H1 (cell line): ENCODE measurements around the gene PRDM2. TPM values are rescaled to one million over a fixed set of nuclear protein-coding genes. Genes with fewer than 3 reads are reported as not detected.

Experiments
- CTCF ChIA-PET: fragments of 300-600 bp; sonication (Branson Sonifier 250); formaldehyde crosslinking; loops from one replicate; lab custom pipeline; 2021; ENCODE audit not compliant: partially characterized antibody; lab: Charles Lee
- POLR2A ChIA-PET: fragments of 300-600 bp; sonication (Branson Sonifier 250); formaldehyde crosslinking; loops from one replicate; lab custom pipeline; 2021; ENCODE audit warnings: inconsistent platforms; ENCODE audit not compliant: partially characterized antibody; lab: Charles Lee
- DNase-seq, 2 experiments: peaks; one replicate each; pipeline versions ENCODE4 v3.0.0 to v3.0.0-alpha.2; 2010 to 2022; ENCODE audit warnings: low spot score in 2 of 2, low read depth in 1 of 2, mixed read lengths in 1 of 2
- FAIRE-seq: peaks from 2 replicates; lab custom pipeline; 2011; peaks lifted over from hg19 to GRCh38; lab: Jason Lieb, UNC
- H2AFZ ChIP-seq: 2 replicates; pipeline ENCODE4 v1.8.1; 2012; ENCODE audit warnings: low read length, inconsistent platforms
- H2AK5ac ChIP-seq: 2 replicates; pipeline ENCODE4 v1.6.1; 2013; ENCODE audit warnings: low read depth, low read length
- H2BK120ac ChIP-seq: replicated peaks from 2 replicates; pipeline ENCODE3; 2013; ENCODE audit warnings: low read depth, low read length, inconsistent platforms
- H2BK12ac ChIP-seq: 2 replicates; pipeline ENCODE4 v1.6.1; 2013; ENCODE audit warnings: low read depth, low read length
- H2BK15ac ChIP-seq: 2 replicates; pipeline ENCODE4 v1.6.1; 2013; ENCODE audit warnings: low read length
- H2BK20ac ChIP-seq: 2 replicates; pipeline ENCODE4 v1.6.1; 2013; ENCODE audit warnings: low read length
- H2BK5ac ChIP-seq: 2 replicates; pipeline ENCODE4 v1.6.1; 2013; ENCODE audit warnings: low read depth, low read length
- H3K14ac ChIP-seq: 2 replicates; pipeline ENCODE4 v1.6.1; 2013; ENCODE audit warnings: inconsistent platforms; ENCODE audit not compliant: insufficient read length
- H3K18ac ChIP-seq: 2 replicates; pipeline ENCODE4 v1.6.1; 2013; ENCODE audit warnings: low read length; ENCODE audit errors: extremely low read depth
- H3K23ac ChIP-seq: 2 replicates; pipeline ENCODE4 v1.6.1; 2013; ENCODE audit warnings: inconsistent platforms; ENCODE audit not compliant: insufficient read length
- H3K23me2 ChIP-seq: 2 replicates; pipeline ENCODE4 v1.6.1; 2013; ENCODE audit warnings: low read depth, low read length
- H3K27ac ChIP-seq: 2 replicates; pipeline ENCODE4 v1.6.1; 2011; ENCODE audit warnings: low read depth, low read length, inconsistent platforms
- H3K27me3 ChIP-seq, 4 experiments: replicated peaks in 1 of 4; 1 replicate in 1 of 4; 2 replicates in 3 of 4; pipeline versions ENCODE4 v1.6.1 to v1.8.1; 2011 to 2013; ENCODE audit warnings: low read length in 3 of 4, mild to moderate bottlenecking in 3 of 4, inconsistent platforms in 2 of 4, mixed read lengths in 2 of 4, moderate library complexity in 1 of 4; ENCODE audit not compliant: control insufficient read depth in 3 of 4, insufficient read depth in 3 of 4; ENCODE audit errors: extremely low read depth in 1 of 4
- H3K36me3 ChIP-seq, 4 experiments: 2 replicates each; pipeline versions ENCODE4 v1.6.1 to v1.8.1; 2011 to 2013; ENCODE audit warnings: mild to moderate bottlenecking in 4 of 4, low read length in 3 of 4, moderate library complexity in 2 of 4, control low read depth in 1 of 4, inconsistent platforms in 1 of 4; ENCODE audit not compliant: insufficient read depth in 4 of 4, control insufficient read depth in 2 of 4
- H3K4ac ChIP-seq: replicated peaks from 2 replicates; pipeline ENCODE3; 2013; ENCODE audit warnings: low read length, low read depth, mixed read lengths, inconsistent platforms; ENCODE audit not compliant: insufficient read length
- H3K4me1 ChIP-seq, 4 experiments: replicated peaks in 1 of 4; 1 replicate in 1 of 4; 2 replicates in 3 of 4; pipeline versions ENCODE4 v1.6.1 to v1.8.1; 2011 to 2013; ENCODE audit warnings: low read length in 3 of 4, inconsistent platforms in 2 of 4, mixed read lengths in 1 of 4; ENCODE audit not compliant: insufficient read depth in 4 of 4, control insufficient read depth in 3 of 4
- H3K4me2 ChIP-seq, 2 experiments: 2 replicates each; pipeline versions ENCODE4 v1.6.1 to v1.8.1; 2011 to 2013; ENCODE audit warnings: low read depth in 2 of 2, low read length in 2 of 2, control low read depth in 1 of 2, inconsistent platforms in 1 of 2, mild to moderate bottlenecking in 1 of 2; ENCODE audit not compliant: insufficient read depth in 1 of 2
- H3K4me3 ChIP-seq, 4 experiments: fragments of 200-600, 300-600 bp in 1 of 4; sonication (generic), shearing (Covaris generic), sonication (Bioruptor Twin) in 1 of 4; 2 replicates each; pipeline versions ENCODE4 v1.5.1 to v1.8.1; 2011 to 2016; ENCODE audit warnings: low read length in 4 of 4, low read depth in 3 of 4, control low read depth in 2 of 4, inconsistent platforms in 2 of 4, mild to moderate bottlenecking in 2 of 4, mixed read lengths in 1 of 4, moderate library complexity in 1 of 4; ENCODE audit not compliant: insufficient read depth in 2 of 4; ENCODE audit errors: extremely low read depth in 1 of 4
- H3K56ac ChIP-seq: replicated peaks from 2 replicates; pipeline ENCODE3; 2013; ENCODE audit warnings: low read depth, mild to moderate bottlenecking, mixed read lengths, low read length, inconsistent platforms; ENCODE audit not compliant: insufficient read length
- H3K79me1 ChIP-seq: 2 replicates; pipeline ENCODE4 v1.6.1; 2013; ENCODE audit warnings: low read depth, low read length, control low read depth
- H3K79me2 ChIP-seq, 2 experiments: 2 replicates each; pipeline versions ENCODE4 v1.6.1 to v1.8.1; 2012 to 2013; ENCODE audit warnings: low read length in 2 of 2, mild to moderate bottlenecking in 2 of 2, inconsistent platforms in 1 of 2; ENCODE audit not compliant: insufficient read depth in 2 of 2, control insufficient read depth in 1 of 2
- H3K9ac ChIP-seq, 4 experiments: replicated peaks in 1 of 4; 1 replicate in 1 of 4; 2 replicates in 3 of 4; pipeline versions ENCODE4 v1.6.1 to v1.8.1; 2011 to 2013; ENCODE audit warnings: low read depth in 3 of 4, low read length in 3 of 4, control low read depth in 2 of 4, mild to moderate bottlenecking in 2 of 4, moderate library complexity in 2 of 4, inconsistent platforms in 1 of 4; ENCODE audit errors: extremely low read depth in 1 of 4
- H3K9me3 ChIP-seq, 2 experiments: 2 replicates each; pipeline versions ENCODE4 v1.6.1 to v1.8.1; 2012 to 2013; ENCODE audit warnings: mild to moderate bottlenecking in 2 of 2, moderate library complexity in 2 of 2, control low read depth in 1 of 2, inconsistent platforms in 1 of 2, low read depth in 1 of 2, low read length in 1 of 2, mixed read lengths in 1 of 2; ENCODE audit not compliant: insufficient read depth in 2 of 2
- H4K20me1 ChIP-seq, 2 experiments: replicated peaks in 1 of 2; 2 replicates each; pipeline versions ENCODE3 to v1.8.1; 2011 to 2013; ENCODE audit warnings: inconsistent platforms in 2 of 2, low read length in 2 of 2, mild to moderate bottlenecking in 1 of 2; ENCODE audit not compliant: insufficient read depth in 2 of 2, control insufficient read depth in 1 of 2
- H4K5ac ChIP-seq: 2 replicates; pipeline ENCODE4 v1.6.1; 2013; ENCODE audit warnings: low read length, low read depth, mixed read lengths, inconsistent platforms; ENCODE audit not compliant: insufficient read length
- H4K8ac ChIP-seq: 2 replicates; pipeline ENCODE4 v1.8.0; 2013; ENCODE audit warnings: mild to moderate bottlenecking, moderate library complexity, low read length, inconsistent platforms; ENCODE audit not compliant: insufficient read depth; ENCODE audit errors: extremely low read depth
- H4K91ac ChIP-seq: replicated peaks from 2 replicates; pipeline ENCODE3; 2013; ENCODE audit warnings: low read length, mixed read lengths, inconsistent platforms; ENCODE audit not compliant: insufficient read length
- PHF8 ChIP-seq: fragments of 200-600 bp; sonication (generic); conservative IDR thresholded peaks from 2 replicates; pipeline ENCODE4 v1.7.1; 2012; ENCODE audit warnings: low read depth, mild to moderate bottlenecking, inconsistent platforms, low read length, moderate library complexity
- WGBS, 2 experiments: shearing (Covaris generic) in 1 of 2; methylation state at CpG; one replicate each; pipeline versions ENCODE4 v1.1.6 to v1.1.7; 2013 to 2015; ENCODE audit warnings: low lambda C conversion rate in 2 of 2, mixed read lengths in 2 of 2, inconsistent platforms in 1 of 2, low coverage in 1 of 2, missing lambda C conversion rate in 1 of 2; ENCODE audit not compliant: insufficient replicate concordance in 2 of 2, insufficient coverage in 1 of 2, insufficient read length in 1 of 2; ENCODE audit errors: extremely low coverage in 1 of 2, missing lambda C conversion rate in 1 of 2; 5-methylcytosine and 5-hydroxymethylcytosine counted together
- polyA plus RNA-seq, 7 experiments: library from polyadenylated mRNA; depleted of rRNA in 3 of 7; stranded (reverse) in 5 of 7; unstranded in 2 of 7; fragments of >200 nt in 5 of 7; fragments of 200-250 nt in 2 of 7; gene quantifications; 1 replicate in 5 of 7; 2 replicates in 1 of 7; 4 replicates in 1 of 7; pipeline versions ENCODE4 v1.2.1 to v1.2.3, GENCODE V29; 2011 to 2013; ENCODE audit warnings: missing spikeins in 2 of 7, mixed read lengths in 2 of 7
- total RNA-seq: library from RNA; stranded (reverse); fragmentation: NEBNext Ultra II Directional; extraction: Animal tissue kit (Norgen Biotek cat#: 25700); gene quantifications from 2 replicates; pipeline ENCODE4 v1.2.1, GENCODE V29; 2021

Gene PRDM2
- total and polyA plus RNA-seq, 2 of the 8 experiments (the other 6 are each of a cell fraction or from before 2014, with no cell fraction given) = 5.8 to 21.2 TPM

DNA sequence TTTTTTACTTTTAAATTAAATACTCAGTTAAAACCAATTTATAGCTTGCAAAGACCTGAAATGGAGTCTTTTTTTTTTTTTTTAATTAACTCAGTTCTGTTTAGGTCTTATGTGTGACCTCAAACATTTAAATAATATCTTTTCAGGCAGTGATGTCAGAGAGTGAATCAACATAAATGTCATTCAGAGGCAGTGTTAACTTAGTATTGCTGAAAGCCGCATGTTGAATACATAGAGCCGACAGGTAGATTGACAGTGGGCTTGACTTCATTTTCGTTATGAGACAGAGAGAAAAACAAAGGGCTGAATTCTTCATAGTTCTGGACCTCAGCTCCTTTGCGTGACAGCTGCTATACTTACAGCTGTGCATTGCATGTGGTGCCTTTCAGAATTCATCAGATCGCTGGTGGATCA, 51.5 kb downstream of the PRDM2 start:
- POLR2A ChIA-PET = interaction anchor here (1.0 to 1.5 kb wide), 2 partner anchors 9 kb away, joined by 3 to 5 read pairs; no protein-coding TSS in a partner anchor
- H4K20me1 ChIP-seq = peaks cover 12 to 14% of the 10 kb centered on the region in 2 experiments

More for the DNA sequence above, 51.5 kb downstream of the PRDM2 start:
- Histone ChIP-seq H3K4me3 (no peak overlapping the region), H2BK20ac (no peak overlapping the region), H3K23ac (no peak overlapping the region), H3K79me1 (no peaks in the 10 kb centered on the region), H3K27ac (no peak overlapping the region), H2BK120ac (no peak overlapping the region), H3K23me2 (0 out of 2 replicates have a peak, but pooled peaks cover 6% of the 10 kb centered on the region), H3K79me2 (peaks cover 3 to 38% of the 10 kb centered on the region in 2 experiments; a peak in 2 of 4 replicates), H2AK5ac (no peak overlapping the region), H3K56ac (no peak overlapping the region), H3K9ac (no peak overlapping the region), H3K9me3 (no peaks in the 10 kb centered on the region), H4K8ac (no peak overlapping the region), H4K91ac (no peak overlapping the region), H3K36me3 (no peaks in the 10 kb centered on the region), H2AFZ (no peak overlapping the region), H4K5ac (no peak overlapping the region), H3K18ac (no peak overlapping the region), H2BK12ac (no peak overlapping the region), H2BK15ac (no peak overlapping the region), H3K14ac (no peak overlapping the region), H2BK5ac (no peak overlapping the region), H3K4me1 (peaks cover 0 to 6% (median 2%) of the 10 kb centered on the region in 4 experiments; a peak in 3 of 7 replicates), H3K4me2 (no peak overlapping the region), H3K4ac (no peak overlapping the region), H3K27me3 (peaks cover 0 to 15% (median 5%) of the 10 kb centered on the region in 4 experiments; a peak in 4 of 7 replicates)
- TF ChIP-seq PHF8 = no peak
- FAIRE-seq (no peak), DNase-seq (no peak)
- WGBS, 2 experiments = 89% methylated on average over 5 of the region's 5 CpGs; no CpG with 5 or more reads in 1 of the 2 experiments
- CTCF ChIA-PET = no interaction called here
